Thyroid gland (tissue), 4 donors: ENCODE results near the gene FSTL4. TPM values are rescaled to one million over a fixed set of nuclear protein-coding genes. Genes with fewer than 3 reads are reported as not detected.

ENCODE experiments used
- DNase-seq, 2 donors: peaks; one replicate each; pipeline ENCODE4 v3.0.0-alpha.2; 2019
- H3K27ac ChIP-seq, 3 donors: fragments of 200-600 bp; sonication (generic); 1 replicate in 2 of 3; 2 replicates in 1 of 3; pipeline ENCODE4 v1.5.1; 2016 to 2019; ENCODE audit warnings: mild to moderate bottlenecking in 1 of 3, moderate library complexity in 1 of 3
- H3K27me3 ChIP-seq: fragments of 200-600 bp; sonication (generic); one replicate; pipeline ENCODE4 v1.5.1; 2019
- H3K36me3 ChIP-seq, 2 donors: fragments of 200-600 bp; sonication (generic); one replicate each; pipeline ENCODE4 v1.5.1; 2016 to 2019
- H3K4me1 ChIP-seq, 2 donors: fragments of 200-600 bp; sonication (generic); one replicate each; pipeline ENCODE4 v1.5.1; 2017 to 2019
- H3K4me3 ChIP-seq, 3 donors: fragments of 200-600 bp; sonication (generic); replicated peaks in 1 of 3; 1 replicate in 2 of 3; 2 replicates in 1 of 3; pipeline ENCODE4 v1.5.1; 2016; ENCODE audit warnings: mild to moderate bottlenecking in 1 of 3
- H3K9me3 ChIP-seq: fragments of 200-600 bp; sonication (generic); one replicate; pipeline ENCODE4 v1.5.1; 2017
- POLR2A ChIP-seq, 2 donors: fragments of 450-650 bp; IDR thresholded peaks; one replicate each; pipeline ENCODE4 v1.6.1; 2017; ENCODE audit warnings: antibody characterized with exemption in 2 of 2, mild to moderate bottlenecking in 2 of 2, moderate library complexity in 1 of 2
- WGBS, 2 donors: methylation state at CpG; one replicate each; pipeline ENCODE4 v1.1.5; 2017; 5-methylcytosine and 5-hydroxymethylcytosine counted together
- intact Hi-C: fragments of 100-400 bp; cut with DNase I; formaldehyde crosslinking; loops from one replicate; pipeline ENCODE4 v1.15.1; 2023
- total RNA-seq, 4 donors: library from RNA; depleted of rRNA; stranded (reverse); fragments of >200 nt; gene quantifications; one replicate each; pipeline ENCODE4 v1.2.3, GENCODE V29; 2016
- TF ChIP-seq, protein P1 (sequence below), 6 experiments: fragments of 200-600 bp in 3 of 6; fragments of 450-650 bp in 3 of 6; sonication (generic) in 3 of 6; IDR thresholded peaks; one replicate each; pipeline ENCODE4 v1.5.1; 2016 to 2019; ENCODE audit warnings: antibody characterized with exemption in 6 of 6, mild to moderate bottlenecking in 2 of 6, inconsistent platforms in 1 of 6, moderate library complexity in 1 of 6

Gene FSTL4
- total RNA-seq, 4 donors from 2014 or later: 0.10 to 0.13 TPM; not detected in 2

DNA sequence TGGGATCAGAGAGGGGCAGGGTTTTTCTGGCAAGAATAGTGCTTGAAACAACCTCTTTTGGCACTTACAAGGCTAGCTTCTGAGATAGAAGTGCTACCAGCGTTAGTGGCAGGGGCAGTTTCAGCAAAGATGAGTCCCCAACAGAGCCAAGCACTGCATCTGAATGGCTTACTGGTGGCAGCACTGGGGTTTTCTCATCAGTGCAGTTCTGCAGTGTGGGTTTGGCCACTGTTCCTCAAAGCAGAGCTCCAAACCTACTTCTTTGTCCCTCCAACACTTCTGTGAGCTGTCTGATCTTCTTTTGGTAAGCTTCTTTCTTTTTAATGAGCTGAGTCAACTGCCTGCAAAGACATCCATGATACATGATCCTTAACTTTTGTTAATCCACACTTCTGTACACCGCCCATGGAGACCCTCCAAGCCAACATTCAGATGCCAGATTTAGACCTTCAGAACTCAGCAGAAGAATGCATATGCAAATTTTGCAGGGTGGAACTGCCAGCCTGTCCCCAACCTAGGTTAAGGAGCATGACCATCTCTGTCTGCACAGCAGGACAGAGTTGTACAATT is 29.9 kb upstream of the FSTL4 start:
- Histone ChIP-seq H3K27me3 (no peaks in the 10 kb centered on the region), H3K9me3 (no peaks in the 10 kb centered on the region), H3K4me3 (no peak overlapping the region), H3K36me3 (no peaks in the 10 kb centered on the region), H3K27ac (no peak overlapping the region), H3K4me1 (no peaks in the 10 kb centered on the region)
- intact Hi-C loops: no loop called here
- no peak for DNase-seq
- TF ChIP-seq, protein P1, sequence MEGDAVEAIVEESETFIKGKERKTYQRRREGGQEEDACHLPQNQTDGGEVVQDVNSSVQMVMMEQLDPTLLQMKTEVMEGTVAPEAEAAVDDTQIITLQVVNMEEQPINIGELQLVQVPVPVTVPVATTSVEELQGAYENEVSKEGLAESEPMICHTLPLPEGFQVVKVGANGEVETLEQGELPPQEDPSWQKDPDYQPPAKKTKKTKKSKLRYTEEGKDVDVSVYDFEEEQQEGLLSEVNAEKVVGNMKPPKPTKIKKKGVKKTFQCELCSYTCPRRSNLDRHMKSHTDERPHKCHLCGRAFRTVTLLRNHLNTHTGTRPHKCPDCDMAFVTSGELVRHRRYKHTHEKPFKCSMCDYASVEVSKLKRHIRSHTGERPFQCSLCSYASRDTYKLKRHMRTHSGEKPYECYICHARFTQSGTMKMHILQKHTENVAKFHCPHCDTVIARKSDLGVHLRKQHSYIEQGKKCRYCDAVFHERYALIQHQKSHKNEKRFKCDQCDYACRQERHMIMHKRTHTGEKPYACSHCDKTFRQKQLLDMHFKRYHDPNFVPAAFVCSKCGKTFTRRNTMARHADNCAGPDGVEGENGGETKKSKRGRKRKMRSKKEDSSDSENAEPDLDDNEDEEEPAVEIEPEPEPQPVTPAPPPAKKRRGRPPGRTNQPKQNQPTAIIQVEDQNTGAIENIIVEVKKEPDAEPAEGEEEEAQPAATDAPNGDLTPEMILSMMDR (IDR thresholded peaks at IDR 0.05): no peak
- no peak for TF ChIP-seq POLR2A (IDR thresholded peaks at IDR 0.05)
- 81 to 83% methylated on average over 2 of the region's 2 CpGs for WGBS, 2 donors

DNA sequence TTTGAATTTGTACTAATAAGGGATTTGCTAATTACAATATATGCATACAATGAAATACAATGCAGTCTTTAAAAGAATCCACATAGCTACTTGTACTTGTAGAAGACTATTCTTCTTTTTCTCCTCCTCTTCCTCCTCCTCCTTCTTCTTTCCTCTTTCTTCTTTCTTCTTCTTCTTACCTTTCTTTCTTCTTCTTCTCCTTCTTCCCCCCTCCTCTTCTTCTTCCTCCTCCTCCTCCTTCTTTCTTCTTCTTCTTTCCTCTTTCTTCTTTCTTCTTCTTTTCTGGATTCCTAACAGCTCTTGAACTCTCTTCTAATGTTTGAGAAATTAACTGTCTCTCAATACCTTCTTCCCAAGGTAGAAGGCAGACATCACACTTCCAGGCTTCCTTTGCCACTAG is 29.3 kb upstream of the FSTL4 start:
- no peak for DNase-seq
- Histone ChIP-seq H3K4me3 (no peak overlapping the region), H3K9me3 (no peaks in the 10 kb centered on the region), H3K27ac (no peak overlapping the region), H3K36me3 (no peaks in the 10 kb centered on the region), H3K27me3 (no peaks in the 10 kb centered on the region), H3K4me1 (no peaks in the 10 kb centered on the region)
- intact Hi-C loops: no loop called here
- TF ChIP-seq, protein P1 (IDR thresholded peaks at IDR 0.05): no peak
- TF ChIP-seq POLR2A (IDR thresholded peaks at IDR 0.05): no peak

DNA sequence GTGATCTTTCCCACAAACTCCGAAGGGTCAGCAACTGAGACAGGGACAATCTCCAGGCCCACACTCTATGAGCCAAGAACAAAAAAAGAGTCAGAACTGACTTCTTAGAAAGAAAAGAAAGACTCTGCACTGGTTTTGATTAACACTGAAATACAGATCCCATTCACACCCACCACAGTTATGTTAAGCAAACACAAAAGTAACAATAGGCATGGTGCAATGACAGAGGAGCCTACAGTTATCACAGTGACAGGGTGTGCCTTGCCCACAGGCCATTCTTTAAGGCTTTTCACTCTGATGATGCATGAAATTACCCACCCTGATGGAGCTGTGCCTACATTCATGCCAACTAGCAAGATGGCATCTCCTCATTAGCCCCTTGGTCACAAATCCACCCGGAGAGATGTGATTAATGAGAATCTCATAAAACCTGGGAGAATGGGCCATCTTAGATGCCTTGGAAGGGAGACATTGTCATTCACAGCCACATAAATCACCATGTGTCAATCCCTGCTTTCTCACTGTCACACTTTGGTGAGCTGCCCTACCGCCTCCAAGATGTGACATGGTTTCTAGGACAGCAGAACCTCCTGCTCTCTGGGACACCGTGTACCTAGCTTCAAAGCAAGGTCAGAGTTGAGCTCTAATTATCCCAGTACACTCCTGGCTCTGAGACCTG is 27.6 kb upstream of the FSTL4 start:
- no peaks in the 10 kb centered on the region for H3K9me3 ChIP-seq
- intact Hi-C loops: no loop called here
- TF ChIP-seq, protein P1 (IDR thresholded peaks at IDR 0.05): no peak
- TF ChIP-seq POLR2A (IDR thresholded peaks at IDR 0.05): no peak
- H3K27ac ChIP-seq: no peak overlapping the region
- no peak overlapping the region for H3K4me3 ChIP-seq
- H3K27me3 ChIP-seq: no peaks in the 10 kb centered on the region
- 74 to 77% methylated on average over 4 of the region's 4 CpGs for WGBS, 2 donors
- no peaks in the 10 kb centered on the region for H3K4me1 ChIP-seq
- no peak for DNase-seq
- H3K36me3 ChIP-seq: no peaks in the 10 kb centered on the region

DNA sequence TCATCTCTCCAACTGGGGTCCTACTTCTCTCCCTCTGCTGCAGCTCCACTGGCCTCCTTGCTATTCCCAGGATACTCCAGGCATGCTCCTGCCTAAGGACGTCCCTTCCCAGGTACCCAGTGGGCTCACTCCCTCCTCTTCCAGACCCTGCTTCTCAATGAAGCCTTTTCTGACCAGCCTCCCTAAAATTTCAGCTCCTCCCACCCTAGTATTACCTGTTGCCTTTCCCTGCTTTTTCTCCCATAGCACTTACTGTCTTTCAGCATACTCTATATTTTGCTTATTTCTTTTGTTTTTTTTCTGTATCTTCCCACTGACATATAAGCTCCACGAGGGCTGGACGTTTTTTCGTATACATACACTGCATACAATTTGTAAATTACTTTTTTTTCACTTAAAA is 26.1 kb upstream of the FSTL4 start:
- no peak for TF ChIP-seq POLR2A (IDR thresholded peaks at IDR 0.05)
- TF ChIP-seq, protein P1 (IDR thresholded peaks at IDR 0.05): no peak

DNA sequence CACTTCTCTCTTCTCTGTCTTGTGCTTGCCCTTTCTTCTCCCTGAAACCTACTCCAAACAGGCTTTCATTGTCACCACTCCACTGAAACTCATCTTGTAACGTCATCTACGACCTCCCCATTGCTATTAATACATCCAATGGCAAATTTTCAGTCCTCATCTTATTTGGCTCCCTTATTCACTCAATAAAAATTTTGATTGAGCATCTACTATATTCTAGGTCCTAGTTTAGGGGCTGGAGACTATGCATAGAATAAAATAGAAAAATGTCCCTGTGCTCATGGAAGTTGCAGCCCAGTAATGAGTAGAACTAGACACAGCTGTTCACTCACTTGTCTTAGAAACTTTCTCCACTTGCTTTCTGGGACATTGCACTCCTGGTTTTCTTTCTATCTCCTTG is 24.9 kb upstream of the FSTL4 start:
- no peak for DNase-seq
- intact Hi-C loops: no loop called here
- no peaks in the 10 kb centered on the region for H3K4me1 ChIP-seq
- 45 to 69% methylated on average over 2 of the region's 2 CpGs for WGBS, 2 donors
- H3K9me3 ChIP-seq: no peaks in the 10 kb centered on the region
- no peak overlapping the region for H3K27ac ChIP-seq
- H3K27me3 ChIP-seq: no peaks in the 10 kb centered on the region
- no peaks in the 10 kb centered on the region for H3K36me3 ChIP-seq
- no peak for TF ChIP-seq POLR2A (IDR thresholded peaks at IDR 0.05)
- TF ChIP-seq, protein P1 (IDR thresholded peaks at IDR 0.05): no peak
- no peak overlapping the region for H3K4me3 ChIP-seq

More for the DNA sequence above, 26.1 kb upstream of the FSTL4 start:
- no peak for DNase-seq
- H3K4me3 ChIP-seq: no peak overlapping the region
- no peaks in the 10 kb centered on the region for H3K9me3 ChIP-seq
- no peaks in the 10 kb centered on the region for H3K27me3 ChIP-seq
- H3K27ac ChIP-seq: no peak overlapping the region
- no peaks in the 10 kb centered on the region for H3K4me1 ChIP-seq
- H3K36me3 ChIP-seq: no peaks in the 10 kb centered on the region
- intact Hi-C loops: no loop called here
- 65 to 72% methylated on average over 3 to 4 of the region's 4 CpGs for WGBS, 2 donors
